Smooth muscle cell (in vitro differentiated cells): ENCODE results near the gene ATP2A1. TPM values are rescaled to one million over a fixed set of nuclear protein-coding genes. Genes with fewer than 3 reads are reported as not detected.
"Not testable (repeated sequence)": the region's sequence is repeated elsewhere in the genome, so short reads cannot be mapped to it uniquely, and the experiment has no call there.

Experiments
- DNase-seq: peaks from one replicate; lab custom pipeline; 2025; ENCODE audit not compliant: unreplicated experiment; lab: John Stamatoyannopoulos, UW
- H2AFZ ChIP-seq: fragments of 200-600 bp; sonication (generic); 2 replicates; pipeline ENCODE4 v1.6.0; 2016; ENCODE audit warnings: antibody characterized with exemption, low read depth, mild to moderate bottlenecking
- H3F3A ChIP-seq: fragments of 200-600 bp; sonication (generic); 2 replicates; pipeline ENCODE4 v1.6.0; 2017; ENCODE audit warnings: antibody characterized with exemption, low read depth
- H3K27ac ChIP-seq: fragments of 200-600 bp; sonication (generic); 2 replicates; pipeline ENCODE4 v1.5.1; 2016; ENCODE audit warnings: low read depth, mild to moderate bottlenecking
- H3K27me3 ChIP-seq: fragments of 200-600 bp; sonication (generic); 2 replicates; pipeline ENCODE4 v1.6.1; 2016; ENCODE audit warnings: low read depth, mild to moderate bottlenecking
- H3K36me3 ChIP-seq: fragments of 200-600 bp; sonication (generic); 2 replicates; pipeline ENCODE4 v1.5.1; 2016; ENCODE audit warnings: low read depth
- H3K4me1 ChIP-seq: fragments of 200-600 bp; sonication (generic); 2 replicates; pipeline ENCODE4 v1.5.1; 2016; ENCODE audit warnings: low read depth
- H3K4me2 ChIP-seq: fragments of 200-600 bp; sonication (generic); 2 replicates; pipeline ENCODE4 v1.6.0; 2016; ENCODE audit warnings: mild to moderate bottlenecking
- H3K4me3 ChIP-seq: fragments of 200-600 bp; sonication (generic); 2 replicates; pipeline ENCODE4 v1.5.1; 2016; ENCODE audit warnings: mild to moderate bottlenecking
- H3K79me2 ChIP-seq: fragments of 200-600 bp; sonication (generic); 2 replicates; pipeline ENCODE4 v1.6.0; 2016; ENCODE audit warnings: low read depth, mild to moderate bottlenecking
- H3K9ac ChIP-seq: fragments of 200-600 bp; sonication (generic); 2 replicates; pipeline ENCODE4 v1.6.0; 2016; ENCODE audit warnings: low read depth
- H3K9me3 ChIP-seq: fragments of 200-600 bp; sonication (generic); replicated peaks from 2 replicates; pipeline ENCODE4 v1.5.1; 2016; ENCODE audit warnings: low read depth
- H4K20me1 ChIP-seq: fragments of 200-600 bp; sonication (generic); 2 replicates; pipeline ENCODE4 v1.6.0; 2016; ENCODE audit warnings: low read depth
- CTCF ChIP-seq: fragments of 200-600 bp; sonication (generic); IDR thresholded peaks from 2 replicates; pipeline ENCODE4 v1.5.1; 2017; ENCODE audit warnings: borderline replicate concordance, mild to moderate bottlenecking, antibody characterized with exemption; ENCODE audit not compliant: insufficient read depth, poor library complexity, severe bottlenecking
- WGBS: methylation state at CpG from one replicate; pipeline ENCODE4 v1.1.7; 2016; ENCODE audit warnings: low lambda C conversion rate; 5-methylcytosine and 5-hydroxymethylcytosine counted together
- polyA plus RNA-seq: library from polyadenylated mRNA; unstranded; fragments of >200 nt; fragmentation: Nextera tagmentation; extraction: Ambion mirVana; gene quantifications from 2 replicates; pipeline ENCODE4 v1.2.1, GENCODE V29; 2016
- total RNA-seq: library from RNA; depleted of rRNA; stranded (reverse); fragments of >200 nt; gene quantifications from 2 replicates; pipeline ENCODE4 v1.2.3, GENCODE V29; 2014

Gene ATP2A1
- total and polyA plus RNA-seq, 2 experiments from 2014 or later = 0.09 to 1.2 TPM

DNA sequence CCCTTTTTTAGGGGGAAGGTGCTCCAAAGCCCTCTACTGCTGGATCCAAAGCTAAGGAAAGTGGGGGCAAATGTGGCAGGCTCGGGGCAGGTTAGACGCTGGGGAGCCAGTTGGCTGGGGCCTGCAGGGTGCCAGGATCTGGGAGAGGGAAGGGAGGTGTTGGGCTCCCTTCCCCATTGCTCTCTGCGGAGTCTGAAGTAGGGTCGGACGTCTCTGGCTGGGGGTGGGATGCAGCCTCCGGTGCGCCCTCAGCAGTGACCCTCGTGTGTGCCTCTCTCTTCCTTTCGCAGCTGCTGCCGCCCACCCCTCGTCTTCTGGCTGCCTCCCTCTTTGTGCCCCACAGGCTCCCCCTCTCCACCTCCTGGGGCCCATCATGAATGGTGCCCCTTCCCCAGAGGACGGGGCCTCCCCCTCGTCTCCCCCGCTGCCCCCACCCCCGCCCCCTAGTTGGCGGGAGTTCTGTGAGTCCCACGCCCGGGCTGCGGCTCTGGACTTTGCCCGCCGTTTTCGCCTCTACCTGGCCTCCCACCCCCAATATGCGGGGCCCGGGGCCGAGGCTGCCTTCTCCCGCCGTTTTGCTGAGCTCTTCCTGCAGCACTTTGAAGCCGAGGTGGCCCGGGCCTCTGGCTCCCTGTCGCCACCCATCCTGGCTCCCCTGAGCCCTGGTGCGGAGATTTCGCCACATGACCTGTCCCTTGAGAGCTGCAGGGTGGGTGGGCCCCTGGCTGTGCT is 12.4 kb upstream of the ATP2A1 start:
- H3K4me1 ChIP-seq = peaks cover 12% of the 10 kb centered on the region
- no peak overlapping the region for H3K4me2 ChIP-seq
- H3K9ac ChIP-seq = no peak overlapping the region
- peaks cover 29% of the 10 kb centered on the region for H3K79me2 ChIP-seq
- H3K9me3 ChIP-seq = no peaks in the 10 kb centered on the region
- no peak overlapping the region for H3K27ac ChIP-seq
- H3K27me3 ChIP-seq = no peaks in the 10 kb centered on the region
- H3K36me3 ChIP-seq = no peaks in the 10 kb centered on the region
- no peaks in the 10 kb centered on the region for H3F3A ChIP-seq
- TF ChIP-seq CTCF = no peak
- no peak overlapping the region for H2AFZ ChIP-seq
- peaks cover 23% of the 10 kb centered on the region for H4K20me1 ChIP-seq
- DNase-seq = no peak
- no peak overlapping the region for H3K4me3 ChIP-seq
- WGBS = 97% methylated on average over 24 of the region's 32 CpGs

GRCh38 chr16:28866454-28866804 is 11.9 kb upstream of the ATP2A1 start:
- H3K79me2 ChIP-seq = peaks cover 29% of the 10 kb centered on the region
- WGBS = 95% methylated on average over 17 of the region's 17 CpGs

GRCh38 chr16:28867241-28867640 is 11.0 kb upstream of the ATP2A1 start:
- no peak overlapping the region for H3K9ac ChIP-seq
- 88% methylated on average over 13 of the region's 13 CpGs for WGBS
- no peak for DNase-seq
- peaks cover 12% of the 10 kb centered on the region for H3K4me1 ChIP-seq
- H3K9me3 ChIP-seq = no peaks in the 10 kb centered on the region
- H4K20me1 ChIP-seq = peaks cover 23% of the 10 kb centered on the region
- no peaks in the 10 kb centered on the region for H3F3A ChIP-seq
- peaks cover 29% of the 10 kb centered on the region for H3K79me2 ChIP-seq
- H3K4me2 ChIP-seq = no peak overlapping the region
- no peak overlapping the region for H2AFZ ChIP-seq
- no peaks in the 10 kb centered on the region for H3K36me3 ChIP-seq
- no peak overlapping the region for H3K27ac ChIP-seq
- no peak overlapping the region for H3K4me3 ChIP-seq
- H3K27me3 ChIP-seq = no peaks in the 10 kb centered on the region
- TF ChIP-seq CTCF = no peak

More at GRCh38 chr16:28866454-28866804, 11.9 kb upstream of the ATP2A1 start:
- Histone ChIP-seq H3K4me2 (no peak overlapping the region), H3K36me3 (no peaks in the 10 kb centered on the region), H3K27me3 (no peaks in the 10 kb centered on the region), H4K20me1 (peaks cover 23% of the 10 kb centered on the region), H3K9ac (no peak overlapping the region), H3K9me3 (no peaks in the 10 kb centered on the region), H2AFZ (no peak overlapping the region), H3K27ac (no peak overlapping the region), H3K4me3 (no peak overlapping the region), H3K4me1 (peaks cover 12% of the 10 kb centered on the region), H3F3A (no peaks in the 10 kb centered on the region)
- DNase-seq = no peak
- no peak for TF ChIP-seq CTCF

DNA sequence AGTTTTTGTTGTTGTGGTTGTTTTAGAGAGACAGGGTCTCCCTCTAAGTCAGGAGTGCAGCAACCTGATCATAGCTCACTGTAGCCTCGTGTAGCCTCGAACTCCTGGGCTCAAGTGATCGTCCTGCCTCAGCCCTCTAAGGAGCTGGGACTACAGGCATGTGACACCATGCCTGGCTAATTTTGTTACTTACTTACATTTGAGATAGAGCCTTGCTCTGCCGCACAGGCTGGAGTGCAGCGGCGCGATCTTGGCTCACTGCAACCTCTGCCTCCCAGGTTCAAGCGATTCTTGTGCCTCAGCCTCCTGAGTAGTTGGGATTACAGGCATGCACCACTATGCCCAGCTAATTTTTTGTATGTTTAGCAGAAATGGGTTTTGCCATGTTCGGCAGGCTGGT is 10.6 kb upstream of the ATP2A1 start:
- not testable (repeated sequence) for H3K36me3 ChIP-seq, H3K27me3 ChIP-seq, DNase-seq, H3F3A ChIP-seq, H3K9ac ChIP-seq, H3K4me3 ChIP-seq, H3K4me2 ChIP-seq, H3K9me3 ChIP-seq, H2AFZ ChIP-seq, H3K27ac ChIP-seq
- peaks cover 23% of the 10 kb centered on the region for H4K20me1 ChIP-seq
- peaks cover 29% of the 10 kb centered on the region for H3K79me2 ChIP-seq
- H3K4me1 ChIP-seq = peaks cover 12% of the 10 kb centered on the region
- 98% methylated on average over 9 of the region's 9 CpGs for WGBS
